CD14-positive monocyte (primary cell): ENCODE measurements around the gene TANGO6. TPM values are rescaled to one million over a fixed set of nuclear protein-coding genes. Genes with fewer than 3 reads are reported as not detected.

Source experiments
- DNase-seq, 3 donors: peaks; one replicate each; pipeline ENCODE4 v3.0.0-alpha.2; 2011 to 2022
- H2AFZ ChIP-seq: 2 replicates; pipeline ENCODE4 v1.6.0; 2012; ENCODE audit warnings: mild to moderate bottlenecking, low read depth, low read length, inconsistent platforms; ENCODE audit not compliant: insufficient read depth, poor library complexity, severe bottlenecking
- H3K27ac ChIP-seq, 2 donors: 1 replicate in 1 of 2; 2 replicates in 1 of 2; pipeline ENCODE4 v1.5.1; 2012 to 2013; ENCODE audit warnings: low read length in 2 of 2, control low read depth in 1 of 2, inconsistent platforms in 1 of 2, low read depth in 1 of 2, mild to moderate bottlenecking in 1 of 2
- H3K27me3 ChIP-seq, 2 donors: one replicate each; pipeline versions ENCODE4 v1.6.0 to v1.6.1; 2011 to 2013; ENCODE audit warnings: low read length in 2 of 2; ENCODE audit not compliant: control insufficient read depth in 2 of 2, insufficient read depth in 2 of 2
- H3K36me3 ChIP-seq, 2 donors: replicated peaks in 1 of 2; 1 replicate in 1 of 2; 2 replicates in 1 of 2; pipeline versions ENCODE4 v1.5.1 to v1.6.1; 2012 to 2013; ENCODE audit warnings: low read length in 2 of 2, control low read depth in 1 of 2, inconsistent platforms in 1 of 2, mild to moderate bottlenecking in 1 of 2; ENCODE audit not compliant: insufficient read depth in 2 of 2, control insufficient read depth in 1 of 2
- H3K4me1 ChIP-seq, 2 donors: 1 replicate in 1 of 2; 2 replicates in 1 of 2; pipeline versions ENCODE4 v1.5.1 to v1.6.1; 2012 to 2013; ENCODE audit warnings: low read length in 2 of 2, control low read depth in 1 of 2, inconsistent platforms in 1 of 2, mild to moderate bottlenecking in 1 of 2, moderate library complexity in 1 of 2; ENCODE audit not compliant: insufficient read depth in 2 of 2, control insufficient read depth in 1 of 2
- H3K4me2 ChIP-seq: replicated peaks from 2 replicates; pipeline ENCODE3; 2012; ENCODE audit warnings: low read length, moderate library complexity, mild to moderate bottlenecking; ENCODE audit not compliant: poor library complexity, severe bottlenecking; ENCODE audit errors: extremely low read depth
- H3K4me3 ChIP-seq, 3 experiments: fragments of 200-600 bp in 1 of 3; sonication (generic) in 1 of 3; replicated peaks in 1 of 3; 1 replicate in 2 of 3; 2 replicates in 1 of 3; pipeline ENCODE4 v1.5.1; 2011 to 2013; ENCODE audit warnings: low read length in 3 of 3, mild to moderate bottlenecking in 3 of 3, control low read depth in 2 of 3, low read depth in 2 of 3, inconsistent platforms in 1 of 3, moderate library complexity in 1 of 3
- H3K79me2 ChIP-seq: 2 replicates; pipeline ENCODE4 v1.6.0; 2012; ENCODE audit warnings: mild to moderate bottlenecking, control low read depth, inconsistent platforms, low read length, moderate library complexity; ENCODE audit not compliant: insufficient read depth
- H3K9ac ChIP-seq: 2 replicates; pipeline ENCODE4 v1.6.0; 2017; ENCODE audit warnings: low read length, mild to moderate bottlenecking; ENCODE audit not compliant: insufficient read depth, poor library complexity, severe bottlenecking
- H3K9me3 ChIP-seq, 2 donors: replicated peaks in 1 of 2; 1 replicate in 1 of 2; 2 replicates in 1 of 2; pipeline versions ENCODE4 v1.5.1 to v1.6.1; 2012 to 2013; ENCODE audit warnings: low read length in 2 of 2, control low read depth in 1 of 2; ENCODE audit not compliant: control insufficient read depth in 1 of 2, insufficient read depth in 1 of 2
- H4K20me1 ChIP-seq: 2 replicates; pipeline ENCODE4 v1.6.0; 2012; ENCODE audit warnings: mild to moderate bottlenecking, low read length, control low read depth, moderate library complexity; ENCODE audit not compliant: insufficient read depth
- H3K27ac Mint-ChIP-seq, 7 donors: one replicate each; pipeline ENCODE4 v1.8.0; 2020; ENCODE audit warnings: mild to moderate bottlenecking in 7 of 7, mixed read lengths in 7 of 7, moderate library complexity in 6 of 7, inconsistent platforms in 2 of 7
- H3K27me3 Mint-ChIP-seq, 3 donors: one replicate each; pipeline ENCODE4 v1.8.0; 2021 to 2022; ENCODE audit warnings: low read depth in 3 of 3, mild to moderate bottlenecking in 3 of 3, mixed read lengths in 3 of 3, moderate library complexity in 3 of 3, inconsistent platforms in 1 of 3
- H3K36me3 Mint-ChIP-seq, 2 donors: one replicate each; pipeline ENCODE4 v1.8.0; 2020; ENCODE audit warnings: mixed read lengths in 2 of 2, inconsistent platforms in 1 of 2, mild to moderate bottlenecking in 1 of 2
- H3K4me1 Mint-ChIP-seq: one replicate; pipeline ENCODE4 v1.8.0; 2020; ENCODE audit warnings: mild to moderate bottlenecking, mixed read lengths
- H3K4me3 Mint-ChIP-seq, 2 donors: one replicate each; pipeline ENCODE4 v1.8.0; 2020; ENCODE audit warnings: mild to moderate bottlenecking in 2 of 2, mixed read lengths in 2 of 2, moderate library complexity in 1 of 2
- H3K9me3 Mint-ChIP-seq, 7 donors: one replicate each; pipeline ENCODE4 v1.8.0; 2020 to 2022; ENCODE audit warnings: mixed read lengths in 7 of 7, mild to moderate bottlenecking in 6 of 7, moderate library complexity in 6 of 7, inconsistent platforms in 2 of 7
- CTCF ChIP-seq: fragments of 200-600 bp; IDR thresholded peaks from one replicate; pipeline ENCODE4 v1.8.0; 2022; ENCODE audit warnings: antibody characterized with exemption, mild to moderate bottlenecking
- WGBS: methylation state at CpG from one replicate; pipeline ENCODE4 v1.1.5; 2013; ENCODE audit warnings: missing lambda C conversion rate; ENCODE audit not compliant: insufficient coverage; 5-methylcytosine and 5-hydroxymethylcytosine counted together
- intact Hi-C, 2 donors: fragments of 100-400 bp; cut with micrococcal nuclease; formaldehyde crosslinking; loops; one replicate each; pipeline versions ENCODE4 v1.15.0 to v1.15.1; 2023
- polyA plus RNA-seq, 3 donors: library from polyadenylated mRNA; depleted of rRNA in 1 of 3; unstranded in 2 of 3; stranded (reverse) in 1 of 3; fragments of 300-500 nt in 2 of 3; fragments of >200 nt in 1 of 3; fragmentation: Illumina TruSeq in 2 of 3; gene quantifications; 1 replicate in 2 of 3; 2 replicates in 1 of 3; pipeline ENCODE4 v1.2.3, GENCODE V29; 2012 to 2021

The TANGO6 gene
- polyA plus RNA-seq, 3 donors: 6.5 to 8.1 (median 7.3) TPM

DNA sequence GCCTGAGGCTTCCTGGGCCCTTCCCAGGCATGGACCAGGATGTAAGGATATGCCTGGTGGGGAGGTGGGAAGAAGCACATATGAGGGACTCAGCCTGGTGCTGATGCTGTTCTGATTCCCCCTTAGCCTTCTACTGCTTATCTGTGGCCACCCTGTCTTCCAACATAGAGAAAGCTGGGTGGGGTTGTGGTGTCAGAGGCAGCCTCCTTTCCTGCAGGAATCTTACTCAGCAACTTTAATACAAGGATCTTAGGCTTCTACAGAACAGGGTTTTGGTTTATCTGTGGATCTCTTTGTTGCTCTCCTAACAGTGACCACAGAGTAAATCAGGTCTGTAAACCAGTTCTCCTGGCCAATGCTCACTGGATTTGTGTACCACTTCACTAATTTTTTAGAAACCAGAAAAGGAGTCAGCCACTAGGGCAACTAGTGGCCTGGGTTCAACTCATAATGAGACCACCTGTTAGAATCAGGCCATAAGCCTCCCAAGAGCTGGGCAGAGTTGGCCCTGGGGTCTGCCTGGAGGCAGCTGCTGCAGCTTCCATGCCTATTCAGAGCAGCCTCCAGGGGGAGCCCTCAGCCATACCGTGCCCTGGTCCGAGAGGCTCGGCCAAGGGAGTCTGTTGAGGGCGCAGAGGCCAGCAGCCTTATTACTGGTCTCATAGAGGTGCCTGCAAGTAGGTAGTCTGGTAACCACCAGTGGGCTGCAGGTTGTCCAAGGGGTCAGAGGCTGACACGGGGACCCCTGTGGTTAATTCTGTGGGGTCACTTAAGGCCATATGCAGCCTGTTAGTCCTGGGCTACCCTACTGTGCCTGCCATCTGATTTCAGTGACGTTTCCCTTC lies 269.2 kb downstream of the TANGO6 start:
- intact Hi-C loops: no loop called here
- Histone ChIP-seq H3K4me3 (no peak overlapping the region), H2AFZ (no peak overlapping the region), H4K20me1 (peaks cover 87% of the 10 kb centered on the region), H3K27ac (no peak overlapping the region), H3K4me1 (peaks cover 0 to 6% of the 10 kb centered on the region in 2 donors), H3K9me3 (no peaks in the 10 kb centered on the region), H3K79me2 (no peaks in the 10 kb centered on the region), H3K4me2 (no peak overlapping the region), H3K36me3 (peaks cover 28 to 56% of the 10 kb centered on the region in 2 donors), H3K9ac (no peak overlapping the region), H3K27me3 (peaks cover 4 to 16% of the 10 kb centered on the region in 2 donors)
- peak; percentile 17 to 32 (median 32) for DNase-seq
- Mint-ChIP-seq H3K4me3 (no peak overlapping the region), H3K9me3 (peaks cover 0 to 3% (median 0%) of the 10 kb centered on the region in 7 donors), H3K36me3 (peaks cover 55% of the 10 kb centered on the region in 2 donors), H3K4me1 (peaks cover 12% of the 10 kb centered on the region), H3K27me3 (peaks cover 21 to 23% (median 22%) of the 10 kb centered on the region in 3 donors), H3K27ac (no peak overlapping the region)
- peak; percentile 83 for TF ChIP-seq CTCF
- 58% methylated on average over 6 of the region's 6 CpGs for WGBS

- H4K20me1 ChIP-seq: peaks cover 87% of the 10 kb centered on the region
- no peaks in the 10 kb centered on the region for H3K9me3 ChIP-seq
- no peak overlapping the region for H3K4me2 ChIP-seq
- H3K79me2 ChIP-seq: no peaks in the 10 kb centered on the region
- peaks cover 58 to 62% of the 10 kb centered on the region in 2 donors for H3K36me3 Mint-ChIP-seq
- H3K9ac ChIP-seq: no peak overlapping the region
- H2AFZ ChIP-seq: no peak overlapping the region
- H3K27ac ChIP-seq: no peak overlapping the region
- peak overlapping the region in 1 of 7 donors; percentile 50 for H3K27ac Mint-ChIP-seq
- intact Hi-C loops: no loop called here
- H3K4me1 Mint-ChIP-seq: peaks cover 6% of the 10 kb centered on the region
- H3K4me3 Mint-ChIP-seq: no peak overlapping the region
- peaks cover under 1 to 9% of the 10 kb centered on the region in 2 donors for H3K27me3 ChIP-seq
- DNase-seq: no peak
- H3K9me3 Mint-ChIP-seq: peaks cover 0 to 2% (median 0%) of the 10 kb centered on the region in 7 donors
- H3K27me3 Mint-ChIP-seq: peaks cover 13 to 17% (median 15%) of the 10 kb centered on the region in 3 donors
- 95% methylated on average over 4 of the region's 7 CpGs for WGBS
- no peak overlapping the region for H3K4me3 ChIP-seq
- peaks cover 35 to 63% of the 10 kb centered on the region in 2 donors for H3K36me3 ChIP-seq
- H3K4me1 ChIP-seq: no peaks in the 10 kb centered on the region
- no peak for TF ChIP-seq CTCF
These were observed 269.9 kb downstream of the TANGO6 start for GRCh38 chr16:69113216-69113615.
